HUES64 (cell line): ENCODE results near the gene MRTFA.

ENCODE experiments used
- H3K27ac ChIP-seq: 2 replicates; pipeline ENCODE4 v1.7.0; 2013; ENCODE audit warnings: low read depth, low read length, inconsistent platforms
- H3K27me3 ChIP-seq: 2 replicates; pipeline ENCODE4 v1.6.1; 2013; ENCODE audit warnings: mild to moderate bottlenecking, low read length; ENCODE audit not compliant: insufficient read depth
- H3K36me3 ChIP-seq: 2 replicates; pipeline ENCODE4 v1.6.1; 2013; ENCODE audit warnings: mild to moderate bottlenecking, low read length; ENCODE audit not compliant: insufficient read depth
- H3K4me1 ChIP-seq: 2 replicates; pipeline ENCODE4 v1.6.1; 2013; ENCODE audit warnings: mild to moderate bottlenecking, low read length, moderate library complexity; ENCODE audit not compliant: insufficient read depth
- H3K4me3 ChIP-seq: 2 replicates; pipeline ENCODE4 v1.5.1; 2013; ENCODE audit warnings: mild to moderate bottlenecking, low read length, moderate library complexity
- H3K9ac ChIP-seq: 2 replicates; pipeline ENCODE4 v1.6.1; 2013; ENCODE audit warnings: mild to moderate bottlenecking, low read depth, low read length
- H3K9me3 ChIP-seq: 2 replicates; pipeline ENCODE4 v1.6.1; 2013; ENCODE audit warnings: low read depth, low read length; ENCODE audit not compliant: insufficient read depth
- WGBS: fragments of 150-250, 120-280 bp; methylation state at CpG from one replicate; pipeline ENCODE4 v1.1.7; 2013; ENCODE audit warnings: missing lambda C conversion rate; 5-methylcytosine and 5-hydroxymethylcytosine counted together

MRTFA gene

GRCh38 chr22:40414838-40415505 lies 221.5 kb downstream of the MRTFA start:
- Histone ChIP-seq H3K9me3 (no peaks in the 10 kb centered on the region), H3K4me1 (no peaks in the 10 kb centered on the region), H3K27me3 (no peaks in the 10 kb centered on the region), H3K4me3 (no peak overlapping the region), H3K27ac (no peak overlapping the region), H3K36me3 (peaks cover 47% of the 10 kb centered on the region), H3K9ac (no peak overlapping the region)
- WGBS, result 95% methylated on average over 10 of the region's 10 CpGs

- H3K27ac ChIP-seq, result no peak overlapping the region
- H3K4me1 ChIP-seq, result no peaks in the 10 kb centered on the region
- no peaks in the 10 kb centered on the region for H3K9me3 ChIP-seq
- H3K4me3 ChIP-seq, result no peak overlapping the region
- H3K36me3 ChIP-seq, result peaks cover 48% of the 10 kb centered on the region
- H3K27me3 ChIP-seq, result no peaks in the 10 kb centered on the region
- WGBS, result 86% methylated on average over 3 of the region's 3 CpGs
- H3K9ac ChIP-seq, result no peak overlapping the region
Measured at GRCh38 chr22:40414311-40414710, 222.2 kb downstream of the MRTFA start.

GRCh38 chr22:40413873-40414272 lies 222.6 kb downstream of the MRTFA start:
- Histone ChIP-seq H3K27me3 (no peaks in the 10 kb centered on the region), H3K27ac (no peak overlapping the region), H3K36me3 (peaks cover 51% of the 10 kb centered on the region), H3K9me3 (no peaks in the 10 kb centered on the region), H3K4me3 (no peak overlapping the region), H3K9ac (no peak overlapping the region), H3K4me1 (no peaks in the 10 kb centered on the region)
- 93% methylated on average over 13 of the region's 13 CpGs for WGBS

DNA sequence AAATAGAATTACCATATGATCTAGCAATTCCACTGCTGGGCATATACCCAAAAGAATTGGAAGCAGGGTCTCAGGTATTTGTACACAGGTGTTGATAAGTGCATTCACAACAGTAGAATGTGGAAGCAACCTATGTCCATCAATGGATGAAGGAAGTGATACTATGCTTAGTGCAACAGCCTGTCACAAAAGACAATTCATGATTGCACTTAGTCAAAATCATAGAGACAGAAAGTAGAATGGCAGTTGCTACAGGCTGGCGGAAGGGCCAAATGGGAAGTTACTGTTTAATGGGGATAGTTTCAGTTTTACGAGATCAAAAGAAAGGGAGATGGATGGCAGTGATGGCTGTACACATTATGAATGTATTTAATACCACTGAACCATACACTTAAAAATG lies 224.1 kb downstream of the MRTFA start:
- Histone ChIP-seq H3K9ac (no peak overlapping the region), H3K36me3 (peaks cover 60% of the 10 kb centered on the region), H3K9me3 (no peaks in the 10 kb centered on the region), H3K27me3 (no peaks in the 10 kb centered on the region), H3K4me1 (no peaks in the 10 kb centered on the region), H3K4me3 (no peak overlapping the region), H3K27ac (no peak overlapping the region)
- WGBS, result 95% methylated on average over 2 of the region's 2 CpGs

DNA sequence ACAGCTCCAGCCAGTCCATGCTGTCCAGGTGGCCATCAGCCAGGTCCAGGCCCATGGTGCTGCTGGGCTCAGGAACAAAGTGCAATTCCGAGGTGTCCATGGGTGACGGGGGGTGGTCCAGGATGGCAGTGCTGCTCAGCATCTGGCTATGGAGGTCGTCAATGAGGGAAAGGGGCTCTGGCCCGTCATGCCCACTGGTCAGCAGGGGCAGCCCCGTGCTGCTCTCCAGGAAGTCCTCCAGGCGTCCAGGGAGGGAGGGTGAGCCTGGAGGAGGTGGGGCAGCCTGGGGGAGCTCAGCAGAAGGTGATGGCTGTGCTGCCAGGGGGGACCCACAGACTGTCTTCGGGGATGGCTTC lies 225.0 kb downstream of the MRTFA start:
- Histone ChIP-seq H3K27me3 (no peaks in the 10 kb centered on the region), H3K4me3 (no peak overlapping the region), H3K9me3 (no peaks in the 10 kb centered on the region), H3K9ac (no peak overlapping the region), H3K36me3 (peaks cover 63% of the 10 kb centered on the region), H3K27ac (no peak overlapping the region), H3K4me1 (no peaks in the 10 kb centered on the region)
- WGBS, result 90% methylated on average over 7 of the region's 7 CpGs

GRCh38 chr22:40410731-40411505 lies 225.6 kb downstream of the MRTFA start:
- Histone ChIP-seq H3K9ac (no peak overlapping the region), H3K4me1 (no peaks in the 10 kb centered on the region), H3K9me3 (no peaks in the 10 kb centered on the region), H3K36me3 (peaks cover 66% of the 10 kb centered on the region), H3K4me3 (no peak overlapping the region), H3K27me3 (no peaks in the 10 kb centered on the region), H3K27ac (no peak overlapping the region)
- 95% methylated on average over 11 of the region's 13 CpGs for WGBS

DNA sequence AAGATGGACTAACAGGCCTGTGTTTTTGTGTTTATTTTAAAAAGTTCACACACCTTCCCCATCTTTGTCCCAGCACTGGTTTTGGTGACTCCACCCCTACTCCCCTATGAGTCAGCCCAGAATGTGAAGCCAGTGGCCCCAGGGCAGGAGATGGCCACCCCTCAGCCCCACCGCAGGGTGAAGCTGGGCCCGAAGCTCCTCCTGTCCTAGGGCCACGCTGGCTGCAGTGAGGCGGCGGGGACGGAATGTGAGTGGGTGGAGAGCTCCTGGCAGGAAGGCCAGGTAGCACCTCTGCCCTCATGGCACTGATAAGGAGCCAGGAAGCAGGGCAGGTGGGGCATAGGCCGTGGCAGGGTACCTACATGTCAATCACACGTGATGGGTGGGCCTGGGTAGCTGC lies 226.2 kb downstream of the MRTFA start:
- Histone ChIP-seq H3K4me1 (no peaks in the 10 kb centered on the region), H3K36me3 (peaks cover 73% of the 10 kb centered on the region), H3K27ac (no peak overlapping the region)

DNA sequence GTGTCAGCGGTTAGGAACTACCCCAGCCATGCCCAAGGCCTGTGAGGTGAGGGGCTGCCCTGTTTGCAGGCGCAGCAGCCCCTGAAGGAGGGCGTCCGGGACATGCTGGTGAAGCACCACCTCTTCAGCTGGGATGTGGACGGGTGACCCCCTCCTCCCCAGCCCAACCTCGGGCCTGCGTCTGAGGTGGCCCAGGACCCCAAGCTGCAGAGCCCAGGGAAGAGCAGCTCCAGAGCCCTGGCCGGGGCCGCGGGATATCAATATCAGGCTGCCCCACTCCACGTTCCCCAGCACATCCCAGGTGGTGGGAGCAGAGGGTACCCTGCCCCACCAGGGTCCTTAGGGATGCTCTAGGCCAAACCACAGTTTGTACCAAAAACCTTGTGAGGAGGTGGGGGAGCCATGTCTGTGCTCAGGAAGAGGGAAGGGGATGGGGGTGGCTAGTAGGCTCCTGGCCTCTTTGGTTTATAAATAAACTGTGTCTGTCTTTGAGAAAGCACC lies 226.9 kb downstream of the MRTFA start:
- H3K4me1 ChIP-seq, result no peaks in the 10 kb centered on the region
- WGBS, result 98% methylated on average over 11 of the region's 11 CpGs
- no peaks in the 10 kb centered on the region for H3K9me3 ChIP-seq
- H3K4me3 ChIP-seq, result no peak overlapping the region
- H3K36me3 ChIP-seq, result peaks cover 78% of the 10 kb centered on the region
- H3K27ac ChIP-seq, result no peak overlapping the region
- no peaks in the 10 kb centered on the region for H3K27me3 ChIP-seq
- H3K9ac ChIP-seq, result no peak overlapping the region

More for the DNA sequence above, 226.2 kb downstream of the MRTFA start:
- WGBS, result 91% methylated on average over 8 of the region's 8 CpGs
- Histone ChIP-seq H3K9me3 (no peaks in the 10 kb centered on the region), H3K4me3 (no peak overlapping the region), H3K9ac (no peak overlapping the region), H3K27me3 (no peaks in the 10 kb centered on the region)

GRCh38 chr22:40408718-40409612 lies 227.6 kb downstream of the MRTFA start:
- WGBS, result 96% methylated on average over 20 of the region's 21 CpGs
- Histone ChIP-seq H3K9me3 (no peaks in the 10 kb centered on the region), H3K9ac (no peak overlapping the region), H3K4me1 (no peaks in the 10 kb centered on the region), H3K27me3 (no peaks in the 10 kb centered on the region), H3K36me3 (peaks cover 85% of the 10 kb centered on the region), H3K27ac (no peak overlapping the region), H3K4me3 (no peak overlapping the region)

DNA sequence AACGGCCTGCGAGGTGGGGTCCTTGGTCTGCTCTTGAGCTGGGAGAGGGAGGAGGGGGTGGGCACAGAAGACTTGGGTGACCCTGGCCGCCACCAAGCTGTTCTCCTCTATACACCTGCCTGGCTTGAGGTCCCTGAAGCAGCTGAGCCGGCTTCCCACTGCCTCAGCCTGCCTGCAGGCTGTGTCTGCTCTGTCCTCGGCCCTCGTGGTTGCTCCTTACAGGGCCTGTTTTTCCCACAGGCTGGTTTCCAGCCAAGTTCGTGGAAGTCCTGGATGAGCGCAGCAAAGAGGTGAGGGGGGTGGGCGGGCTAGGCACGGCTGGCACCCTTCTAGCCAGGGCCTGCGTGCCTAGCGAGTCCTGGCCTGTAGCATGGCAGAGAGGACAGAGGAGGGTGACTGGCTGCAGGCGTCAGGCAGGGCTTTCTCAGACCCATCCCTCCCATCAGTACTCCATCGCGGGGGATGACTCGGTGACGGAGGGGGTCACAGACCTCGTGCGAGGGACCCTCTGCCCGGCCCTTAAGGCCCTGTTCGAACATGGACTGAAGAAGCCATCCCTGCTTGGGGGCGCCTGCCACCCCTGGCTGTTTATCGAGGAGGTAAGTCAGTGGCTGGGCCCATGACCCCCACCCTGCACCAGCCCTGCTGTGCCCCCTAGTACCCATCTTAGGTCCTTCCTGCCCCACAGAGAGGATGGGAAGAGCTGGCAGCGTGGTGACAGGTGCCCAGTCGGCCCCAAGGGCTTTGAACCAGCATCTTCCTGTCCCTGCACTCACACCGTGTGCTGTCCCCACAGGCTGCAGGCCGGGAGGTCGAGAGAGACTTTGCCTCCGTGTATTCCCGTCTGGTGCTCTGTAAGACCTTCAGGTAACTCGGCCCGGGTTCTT lies 228.4 kb downstream of the MRTFA start:
- peaks cover 87% of the 10 kb centered on the region for H3K36me3 ChIP-seq
- no peak overlapping the region for H3K27ac ChIP-seq
- no peaks in the 10 kb centered on the region for H3K9me3 ChIP-seq
- no peaks in the 10 kb centered on the region for H3K4me1 ChIP-seq
- no peak overlapping the region for H3K4me3 ChIP-seq
- H3K9ac ChIP-seq, result no peak overlapping the region
- H3K27me3 ChIP-seq, result no peaks in the 10 kb centered on the region
- WGBS, result 94% methylated on average over 32 of the region's 32 CpGs
